ENCODE results near the gene NDUFS6.

NDUFS6 gene

GRCh38 chr5:1818784-1819183, 17.6 kb downstream of the NDUFS6 start:
- no peak for DNase-seq

GRCh38 chr5:1819458-1819857, 18.3 kb downstream of the NDUFS6 start:
- DNase-seq = no peak

- no peak for DNase-seq
Observed at GRCh38 chr5:1820381-1820780, 19.2 kb downstream of the NDUFS6 start.

GRCh38 chr5:1820926-1821325, 19.7 kb downstream of the NDUFS6 start:
- DNase-seq = no peak

- no peak for DNase-seq
Observed at GRCh38 chr5:1821862-1822261, 20.7 kb downstream of the NDUFS6 start.

- no peak for DNase-seq
Observed at GRCh38 chr5:1823381-1824034, 22.3 kb downstream of the NDUFS6 start.

- DNase-seq = no peak
Observed at GRCh38 chr5:1824109-1824821, 23.1 kb downstream of the NDUFS6 start.

- DNase-seq = no peak
Observed at GRCh38 chr5:1824903-1825841, 24.0 kb downstream of the NDUFS6 start.

- no peak for DNase-seq
Observed at GRCh38 chr5:1826235-1826980, 25.2 kb downstream of the NDUFS6 start.

- no peak for DNase-seq
Observed at GRCh38 chr5:1827025-1827885, 26.0 kb downstream of the NDUFS6 start.

GRCh38 chr5:1827886-1828397, 26.7 kb downstream of the NDUFS6 start:
- DNase-seq = peak in 2 of 3 donors; percentile 1 to 20

GRCh38 chr5:1830571-1831228, 29.5 kb downstream of the NDUFS6 start:
- DNase-seq = no peak

- no peak for DNase-seq
Observed at GRCh38 chr5:1831257-1831656, 30.1 kb downstream of the NDUFS6 start.

GRCh38 chr5:1831677-1832313, 30.6 kb downstream of the NDUFS6 start:
- DNase-seq = no peak

- no peak for DNase-seq
Observed at GRCh38 chr5:1832511-1833250, 31.5 kb downstream of the NDUFS6 start.

GRCh38 chr5:1833264-1834021, 32.2 kb downstream of the NDUFS6 start:
- DNase-seq = no peak

GRCh38 chr5:1834022-1834551, 32.9 kb downstream of the NDUFS6 start:
- no peak for DNase-seq

GRCh38 chr5:1834721-1835429, 33.7 kb downstream of the NDUFS6 start:
- no peak for DNase-seq

Measured in suppressor macrophage treated with lipopolysaccharide for 1 hour (primary cell).